Suprapubic skin (tissue), 4 donors: ENCODE results near the gene HJURP. TPM values are rescaled to one million over a fixed set of nuclear protein-coding genes. Genes with fewer than 3 reads are reported as not detected.
A peak's percentile ranks its signal among the peaks of the same experiment; 100 is the strongest.

Experiments used
- DNase-seq, 2 donors: peaks; one replicate each; pipeline ENCODE4 v3.0.0-alpha.2; 2019; ENCODE audit warnings: low spot score in 2 of 2
- H3K27ac ChIP-seq: fragments of 200-600 bp; sonication (generic); one replicate; pipeline ENCODE4 v1.5.1; 2019
- H3K27me3 ChIP-seq: fragments of 200-600 bp; sonication (generic); one replicate; pipeline ENCODE4 v1.5.1; 2019
- H3K36me3 ChIP-seq: fragments of 200-600 bp; sonication (generic); one replicate; pipeline ENCODE4 v1.5.1; 2019
- H3K4me1 ChIP-seq: fragments of 200-600 bp; sonication (generic); one replicate; pipeline ENCODE4 v1.5.1; 2019
- H3K4me3 ChIP-seq: fragments of 200-600 bp; sonication (generic); one replicate; pipeline ENCODE4 v1.5.1; 2019; ENCODE audit warnings: mild to moderate bottlenecking
- H3K9me3 ChIP-seq: fragments of 200-600 bp; sonication (generic); one replicate; pipeline ENCODE4 v1.5.1; 2019
- CTCF ChIP-seq, 2 donors: fragments of 200-600 bp in 1 of 2; fragments of 450-650 bp in 1 of 2; sonication (generic) in 1 of 2; IDR thresholded peaks; one replicate each; pipeline ENCODE4 v1.5.1; 2016 to 2019; ENCODE audit warnings: antibody characterized with exemption in 2 of 2, mild to moderate bottlenecking in 1 of 2, moderate library complexity in 1 of 2
- EP300 ChIP-seq: sonication (generic); formaldehyde crosslinking; IDR thresholded peaks from one replicate; pipeline ENCODE4 v1.6.1; 2017; ENCODE audit warnings: antibody characterized with exemption
- POLR2A ChIP-seq, 2 donors: fragments of 450-650 bp; IDR thresholded peaks; one replicate each; pipeline ENCODE4 v1.6.1; 2017; ENCODE audit warnings: antibody characterized with exemption in 2 of 2, mild to moderate bottlenecking in 2 of 2, moderate library complexity in 2 of 2
- POLR2AphosphoS5 ChIP-seq, 3 donors: sonication (generic); formaldehyde crosslinking; IDR thresholded peaks; one replicate each; pipeline ENCODE4 v1.6.1; 2017; ENCODE audit warnings: antibody characterized with exemption in 3 of 3
- WGBS: methylation state at CpG from one replicate; pipeline ENCODE4 v1.1.5; 2018; 5-methylcytosine and 5-hydroxymethylcytosine counted together
- total RNA-seq, 4 donors: library from RNA; depleted of rRNA; stranded (reverse); fragments of >200 nt; gene quantifications; one replicate each; pipeline ENCODE4 v1.1.0, GENCODE V29; 2016

The HJURP gene
- total RNA-seq, 4 donors from 2014 or later = 1.7 to 7.1 (median 3.9) TPM

- no peak for DNase-seq
- no peak for TF ChIP-seq EP300
- TF ChIP-seq POLR2A (IDR thresholded peaks at IDR 0.05) = no peak
- TF ChIP-seq CTCF (IDR thresholded peaks at IDR 0.05) = no peak
- no peak for TF ChIP-seq POLR2AphosphoS5 (IDR thresholded peaks at IDR 0.05)
- Histone ChIP-seq H3K9me3 (no peaks in the 10 kb centered on the region), H3K4me1 (peaks cover 12% of the 10 kb centered on the region), H3K27me3 (no peaks in the 10 kb centered on the region), H3K36me3 (no peaks in the 10 kb centered on the region), H3K27ac (no peak overlapping the region), H3K4me3 (peak overlapping the region; percentile 80)
- WGBS = 50% methylated on average over 8 of the region's 8 CpGs
Measured at GRCh38 chr2:233853353-233853752, 982 bp downstream of the HJURP start.

GRCh38 chr2:233852056-233852455, 2.3 kb downstream of the HJURP start:
- TF ChIP-seq EP300 (no peak), POLR2AphosphoS5 (IDR thresholded peaks at IDR 0.05) (no peak), POLR2A (IDR thresholded peaks at IDR 0.05) (no peak), CTCF (IDR thresholded peaks at IDR 0.05) (no peak)
- Histone ChIP-seq H3K27ac (no peak overlapping the region), H3K9me3 (no peaks in the 10 kb centered on the region), H3K27me3 (no peaks in the 10 kb centered on the region), H3K4me1 (peaks cover 12% of the 10 kb centered on the region), H3K4me3 (no peak overlapping the region), H3K36me3 (no peaks in the 10 kb centered on the region)
- WGBS = 76% methylated on average over 3 of the region's 3 CpGs
- no peak for DNase-seq

- no peak for DNase-seq
- Histone ChIP-seq H3K9me3 (no peaks in the 10 kb centered on the region), H3K4me3 (no peak overlapping the region), H3K27ac (no peak overlapping the region), H3K27me3 (no peaks in the 10 kb centered on the region), H3K36me3 (no peaks in the 10 kb centered on the region), H3K4me1 (peaks cover 12% of the 10 kb centered on the region)
- 94% methylated on average over 6 of the region's 6 CpGs for WGBS
- TF ChIP-seq POLR2AphosphoS5 (IDR thresholded peaks at IDR 0.05) (no peak), POLR2A (IDR thresholded peaks at IDR 0.05) (no peak), CTCF (IDR thresholded peaks at IDR 0.05) (no peak), EP300 (no peak)
Measured at GRCh38 chr2:233851169-233851568, 3.2 kb downstream of the HJURP start.

- Histone ChIP-seq H3K27me3 (no peaks in the 10 kb centered on the region), H3K9me3 (no peaks in the 10 kb centered on the region), H3K36me3 (no peaks in the 10 kb centered on the region), H3K27ac (no peak overlapping the region), H3K4me1 (peaks cover 12% of the 10 kb centered on the region), H3K4me3 (no peak overlapping the region)
- DNase-seq = no peak
- WGBS = 86% methylated on average over 7 of the region's 7 CpGs
- TF ChIP-seq EP300 (no peak), POLR2AphosphoS5 (IDR thresholded peaks at IDR 0.05) (no peak), CTCF (IDR thresholded peaks at IDR 0.05) (no peak), POLR2A (IDR thresholded peaks at IDR 0.05) (no peak)
Measured at GRCh38 chr2:233850745-233851144, 3.6 kb downstream of the HJURP start.

- no peak for DNase-seq
- no peaks in the 10 kb centered on the region for H3K36me3 ChIP-seq
- H3K9me3 ChIP-seq = no peaks in the 10 kb centered on the region
- no peaks in the 10 kb centered on the region for H3K27me3 ChIP-seq
- peaks cover 12% of the 10 kb centered on the region for H3K4me1 ChIP-seq
- no peak overlapping the region for H3K27ac ChIP-seq
- no peak overlapping the region for H3K4me3 ChIP-seq
- WGBS = 93% methylated on average over 13 of the region's 13 CpGs
- TF ChIP-seq POLR2A (IDR thresholded peaks at IDR 0.05) (no peak), CTCF (IDR thresholded peaks at IDR 0.05) (no peak), POLR2AphosphoS5 (IDR thresholded peaks at IDR 0.05) (no peak), EP300 (no peak)
Measured at GRCh38 chr2:233849607-233850271, 4.6 kb downstream of the HJURP start.
